Jurkat, Clone E6-1 (cell line): ENCODE measurements around the gene LRRC4. TPM values are rescaled to one million over a fixed set of nuclear protein-coding genes. Genes with fewer than 3 reads are reported as not detected.

Experiments
- DNase-seq: peaks from one replicate; pipeline ENCODE4 v3.0.0-alpha.2; 2011; ENCODE audit warnings: low read depth, low spot score
- H3K4me3 ChIP-seq: 2 replicates; pipeline ENCODE4 v1.5.1; 2011; ENCODE audit warnings: mild to moderate bottlenecking, low read length, control low read depth, moderate library complexity
- polyA plus RNA-seq: library from polyadenylated mRNA; unstranded; fragments of >200 nt; gene quantifications from one replicate; pipeline ENCODE4 v1.2.1, GENCODE V29; 2012; ENCODE audit warnings: missing spikeins; ENCODE audit not compliant: insufficient read length, insufficient read depth

LRRC4 gene
- not detected for polyA plus RNA-seq

- H3K4me3 ChIP-seq = no peak within 1 kb of the TSS
- DNase-seq = no peak
Observed at GRCh38 chr7:128030654-128031611, at the start of gene LRRC4. Gene LRRC4, minus strand, starts transcription at chr7:128031437. Its CDS starts 797 bp downstream, at chr7:128030640.

GRCh38 chr7:128080169-128080568, 48.9 kb upstream of the LRRC4 start:
- no peak overlapping the region for H3K4me3 ChIP-seq
- no peak for DNase-seq

- no peak for DNase-seq
- no peak overlapping the region for H3K4me3 ChIP-seq
Observed at GRCh38 chr7:128078309-128078708, 47.1 kb upstream of the LRRC4 start.

GRCh38 chr7:128076796-128077271, 45.6 kb upstream of the LRRC4 start:
- DNase-seq = peak; percentile 24
- H3K4me3 ChIP-seq = no peak overlapping the region

GRCh38 chr7:128076196-128076795, 45.1 kb upstream of the LRRC4 start:
- DNase-seq = no peak
- no peak overlapping the region for H3K4me3 ChIP-seq

GRCh38 chr7:128075242-128076095, 44.2 kb upstream of the LRRC4 start:
- DNase-seq = no peak
- no peak overlapping the region for H3K4me3 ChIP-seq

- no peak for DNase-seq
- H3K4me3 ChIP-seq = no peak overlapping the region
Observed at GRCh38 chr7:128074736-128075135, 43.5 kb upstream of the LRRC4 start.

- no peak for DNase-seq
- no peak overlapping the region for H3K4me3 ChIP-seq
Observed at GRCh38 chr7:128074336-128074735, 43.1 kb upstream of the LRRC4 start.

GRCh38 chr7:128073671-128074310, 42.6 kb upstream of the LRRC4 start:
- DNase-seq = no peak
- no peak overlapping the region for H3K4me3 ChIP-seq

- DNase-seq = no peak
- no peak overlapping the region for H3K4me3 ChIP-seq
Observed at GRCh38 chr7:128071801-128072200, 40.6 kb upstream of the LRRC4 start.

GRCh38 chr7:128071376-128071775, 40.1 kb upstream of the LRRC4 start:
- H3K4me3 ChIP-seq = no peak overlapping the region

GRCh38 chr7:128069373-128070364, 38.4 kb upstream of the LRRC4 start:
- DNase-seq = no peak

More at GRCh38 chr7:128071376-128071775, 40.1 kb upstream of the LRRC4 start:
- DNase-seq = peak; percentile 25

GRCh38 chr7:128068785-128069184, 37.5 kb upstream of the LRRC4 start:
- no peak for DNase-seq

More at GRCh38 chr7:128069373-128070364, 38.4 kb upstream of the LRRC4 start:
- H3K4me3 ChIP-seq = no peak overlapping the region

GRCh38 chr7:128067983-128068382, 36.7 kb upstream of the LRRC4 start:
- peak; percentile 32 for DNase-seq
- H3K4me3 ChIP-seq = no peak overlapping the region

More at GRCh38 chr7:128068785-128069184, 37.5 kb upstream of the LRRC4 start:
- H3K4me3 ChIP-seq = no peak overlapping the region

- no peak overlapping the region for H3K4me3 ChIP-seq
- no peak for DNase-seq
Observed at GRCh38 chr7:128066858-128067257, 35.6 kb upstream of the LRRC4 start.

- DNase-seq = no peak
- no peak overlapping the region for H3K4me3 ChIP-seq
Observed at GRCh38 chr7:128066395-128066794, 35.2 kb upstream of the LRRC4 start.

GRCh38 chr7:128065872-128066271, 34.6 kb upstream of the LRRC4 start:
- DNase-seq = no peak
- no peak overlapping the region for H3K4me3 ChIP-seq

- no peak overlapping the region for H3K4me3 ChIP-seq
- no peak for DNase-seq
Observed at GRCh38 chr7:128063088-128063487, 31.9 kb upstream of the LRRC4 start.
